ES-I3 (cell line): Measurements from ENCODE around the gene RAMAC.

Experiments
- H3K36me3 ChIP-seq: 2 replicates; pipeline ENCODE4 v1.6.1; 2013; ENCODE audit warnings: mild to moderate bottlenecking, low read length, control low read depth, moderate library complexity; ENCODE audit not compliant: insufficient read depth
- H3K4me1 ChIP-seq: 2 replicates; pipeline ENCODE4 v1.6.1; 2013; ENCODE audit warnings: mild to moderate bottlenecking, control low read depth, low read length; ENCODE audit not compliant: insufficient read depth
- H3K9ac ChIP-seq: 2 replicates; pipeline ENCODE4 v1.6.1; 2013; ENCODE audit warnings: low read depth, mild to moderate bottlenecking, low read length, moderate library complexity
- H3K9me3 ChIP-seq: 2 replicates; pipeline ENCODE4 v1.6.1; 2013; ENCODE audit warnings: mild to moderate bottlenecking, low read length, moderate library complexity; ENCODE audit not compliant: control insufficient read depth, insufficient read depth

RAMAC gene

GRCh38 chr15:82952158-82953081 lies 33.6 kb upstream of the RAMAC start, which contains the start of gene HOMER2:
TSS of gene HOMER2 (minus strand) at chr15:82952720. CDS start at chr15:82952535, 185 bp downstream.
- Histone ChIP-seq H3K9me3 (no peaks in the 10 kb centered on the region), H3K36me3 (no peaks in the 10 kb centered on the region), H3K9ac (peak within 1 kb of the TSS; percentile 60), H3K4me1 (no peaks in the 10 kb centered on the region)

GRCh38 chr15:82958638-82959037 lies 27.4 kb upstream of the RAMAC start:
- Histone ChIP-seq H3K36me3 (no peaks in the 10 kb centered on the region; the same call in 1 of the 2 replicates), H3K9me3 (no peaks in the 10 kb centered on the region), H3K9ac (no peak overlapping the region), H3K4me1 (peaks cover 4% of the 10 kb centered on the region; the same call in 1 of the 2 replicates)

- H3K9ac ChIP-seq: no peak overlapping the region
- H3K36me3 ChIP-seq: no peaks in the 10 kb centered on the region; the same call in 1 of the 2 replicates
- H3K9me3 ChIP-seq: no peaks in the 10 kb centered on the region
- H3K4me1 ChIP-seq: peaks cover 9% of the 10 kb centered on the region; the same call in 1 of the 2 replicates
These were observed 26.6 kb upstream of the RAMAC start for GRCh38 chr15:82959423-82959822.

DNA sequence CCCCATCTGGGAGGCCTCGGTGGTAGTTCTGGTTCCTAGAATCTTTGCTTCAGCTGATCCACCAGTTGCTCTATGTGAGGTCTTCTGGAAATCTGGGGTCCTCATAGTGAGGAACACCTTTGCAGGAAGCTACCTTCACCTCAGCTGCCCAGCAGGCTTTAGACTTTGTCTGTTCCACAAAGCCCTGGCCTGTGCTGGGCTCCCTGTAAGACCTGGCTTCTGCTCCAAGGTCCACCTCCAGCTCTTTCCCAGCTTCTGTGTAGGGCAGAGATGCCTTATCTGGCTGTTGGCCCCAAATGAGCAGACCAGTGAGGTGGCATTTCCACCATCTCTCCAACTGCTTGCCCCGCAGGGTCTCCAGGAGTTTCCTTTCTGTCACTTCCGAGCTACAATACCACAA lies 25.2 kb upstream of the RAMAC start:
- H3K4me1 ChIP-seq: peaks cover 9% of the 10 kb centered on the region; the same call in 1 of the 2 replicates
- no peaks in the 10 kb centered on the region for H3K9me3 ChIP-seq
- no peak overlapping the region for H3K9ac ChIP-seq
- no peaks in the 10 kb centered on the region; the same call in 1 of the 2 replicates for H3K36me3 ChIP-seq

DNA sequence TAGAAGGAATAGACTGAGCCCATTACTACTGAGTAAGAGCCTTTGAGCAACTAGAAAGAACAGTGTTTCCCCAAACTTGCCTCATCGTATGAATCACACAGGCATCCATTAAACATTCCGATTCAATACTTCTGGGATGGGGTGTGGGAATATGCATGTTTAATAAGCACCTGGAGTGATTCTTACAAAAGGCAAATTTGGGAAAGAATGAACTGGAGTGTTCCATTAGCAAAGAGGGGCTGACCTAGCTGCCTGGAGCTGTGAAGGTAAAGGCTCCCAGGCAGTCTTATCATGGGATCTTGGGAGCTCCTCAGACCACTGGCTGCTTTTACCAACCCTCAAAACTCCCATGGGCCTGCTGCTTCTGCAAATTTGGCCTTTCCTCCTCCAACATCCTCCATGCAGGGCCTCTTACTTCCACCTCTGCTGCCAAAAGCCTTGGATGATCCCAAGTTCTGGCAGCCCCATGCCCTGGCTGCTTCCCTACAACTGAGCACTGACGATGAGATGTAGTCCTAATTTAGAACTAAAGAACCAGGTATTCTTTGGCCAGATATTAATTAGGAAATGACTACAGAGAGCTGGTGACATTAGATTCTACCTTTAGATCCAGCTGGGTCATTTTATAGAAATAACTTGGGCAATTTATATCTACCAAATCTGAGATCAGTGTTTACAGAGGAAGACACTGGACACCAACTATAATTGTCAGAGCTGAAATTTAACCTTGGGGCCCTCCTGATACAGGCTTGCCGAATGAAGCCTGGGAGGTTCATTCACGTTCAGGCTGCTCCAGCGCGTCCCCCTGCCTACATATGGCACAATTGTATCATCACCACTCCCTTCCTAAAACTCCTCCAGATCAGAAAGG lies 22.3 kb upstream of the RAMAC start:
- H3K9me3 ChIP-seq: no peaks in the 10 kb centered on the region
- no peak overlapping the region for H3K9ac ChIP-seq
- peaks cover 9% of the 10 kb centered on the region; the same call in 1 of the 2 replicates for H3K4me1 ChIP-seq
- H3K36me3 ChIP-seq: no peaks in the 10 kb centered on the region

DNA sequence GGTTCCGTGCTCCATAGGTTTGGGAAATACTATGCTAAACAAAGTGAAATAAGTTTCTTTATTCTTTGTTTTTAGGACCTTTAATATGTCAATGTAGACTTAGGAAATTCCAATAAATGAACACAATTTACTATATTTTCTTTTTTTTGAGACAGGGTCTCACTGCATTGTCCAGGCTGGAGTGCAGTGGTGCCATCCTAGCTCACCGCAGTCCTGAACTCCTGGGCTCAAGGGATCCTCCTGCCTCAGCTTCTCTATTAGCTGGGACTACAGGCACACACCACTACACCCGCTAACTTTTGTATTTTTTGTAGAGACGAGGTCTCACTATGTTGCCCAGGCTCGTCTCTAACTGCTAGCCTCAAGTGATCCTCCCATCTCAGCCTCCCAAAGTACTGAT lies 21.1 kb upstream of the RAMAC start:
- H3K9ac ChIP-seq: no peak overlapping the region
- peaks cover 9% of the 10 kb centered on the region; the same call in 1 of the 2 replicates for H3K4me1 ChIP-seq
- no peaks in the 10 kb centered on the region for H3K36me3 ChIP-seq
- no peaks in the 10 kb centered on the region for H3K9me3 ChIP-seq

DNA sequence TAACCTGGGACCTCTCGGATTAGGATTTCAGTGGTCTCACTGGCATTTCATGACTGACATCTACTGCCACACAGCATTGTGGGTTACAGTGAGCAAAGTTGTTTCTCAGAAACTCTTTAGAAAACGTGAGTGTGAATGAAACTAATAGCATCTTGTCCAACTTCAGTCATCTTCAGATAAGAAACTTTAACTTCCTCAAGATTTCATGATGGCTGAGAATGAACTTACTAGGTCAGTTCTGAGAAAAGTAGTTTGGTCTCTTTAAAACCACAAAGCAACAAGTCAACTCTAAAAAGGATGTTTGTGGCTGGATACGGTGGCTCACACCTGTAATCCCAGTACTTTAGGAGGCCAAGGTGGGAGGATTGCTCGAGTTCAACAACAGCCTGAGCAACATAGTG lies 19.3 kb upstream of the RAMAC start:
- H3K9ac ChIP-seq: no peak overlapping the region
- H3K36me3 ChIP-seq: no peaks in the 10 kb centered on the region
- H3K9me3 ChIP-seq: no peaks in the 10 kb centered on the region
- peaks cover 9% of the 10 kb centered on the region; the same call in 1 of the 2 replicates for H3K4me1 ChIP-seq

DNA sequence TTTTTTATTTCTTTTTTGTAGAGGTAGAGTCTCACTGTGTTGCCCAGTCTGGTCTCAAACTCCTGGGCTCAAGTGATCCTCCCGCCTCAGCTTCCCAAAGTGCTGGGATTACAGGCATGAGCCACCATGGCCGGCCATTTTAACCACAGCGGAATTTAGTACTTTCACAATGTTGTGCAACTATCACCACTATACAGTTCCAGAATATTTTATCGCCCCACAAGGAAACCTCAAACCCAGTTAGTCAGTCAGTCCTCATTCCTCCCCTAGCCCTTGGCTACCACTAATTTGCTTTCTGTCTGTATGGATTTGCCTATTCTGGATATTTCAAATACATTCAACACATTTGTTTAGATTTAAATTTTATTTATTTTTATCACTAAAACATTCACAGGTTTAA lies 17.9 kb upstream of the RAMAC start:
- no peaks in the 10 kb centered on the region for H3K36me3 ChIP-seq
- 0 out of 2 replicates have a peak, but pooled peaks cover 9% of the 10 kb centered on the region for H3K4me1 ChIP-seq
- no peaks in the 10 kb centered on the region for H3K9me3 ChIP-seq
- no peak overlapping the region for H3K9ac ChIP-seq

DNA sequence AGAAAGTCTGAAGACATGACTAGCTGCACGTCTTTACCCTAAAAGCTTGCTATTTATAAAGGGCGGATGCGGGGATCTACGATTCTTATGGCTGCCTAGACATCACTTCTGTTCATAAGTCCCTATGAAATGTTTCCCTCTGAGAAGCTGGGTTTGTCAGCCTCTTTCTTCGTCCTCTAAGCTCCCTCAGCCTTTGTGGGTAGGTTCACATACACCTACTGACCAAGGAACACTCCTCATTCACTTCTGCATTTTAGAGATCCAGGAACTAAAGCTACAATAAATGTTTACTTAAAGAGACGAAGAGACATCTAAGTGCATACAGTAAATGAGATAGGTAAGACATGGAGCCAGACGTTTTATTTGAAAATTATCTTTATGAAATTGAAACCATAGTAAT lies 16.7 kb upstream of the RAMAC start:
- no peaks in the 10 kb centered on the region for H3K4me1 ChIP-seq
- no peaks in the 10 kb centered on the region for H3K9me3 ChIP-seq
- H3K36me3 ChIP-seq: no peaks in the 10 kb centered on the region
- no peak overlapping the region for H3K9ac ChIP-seq

GRCh38 chr15:82970078-82970686 lies 15.8 kb upstream of the RAMAC start:
- Histone ChIP-seq H3K9me3 (no peaks in the 10 kb centered on the region), H3K36me3 (no peaks in the 10 kb centered on the region), H3K4me1 (no peaks in the 10 kb centered on the region), H3K9ac (no peak overlapping the region)

DNA sequence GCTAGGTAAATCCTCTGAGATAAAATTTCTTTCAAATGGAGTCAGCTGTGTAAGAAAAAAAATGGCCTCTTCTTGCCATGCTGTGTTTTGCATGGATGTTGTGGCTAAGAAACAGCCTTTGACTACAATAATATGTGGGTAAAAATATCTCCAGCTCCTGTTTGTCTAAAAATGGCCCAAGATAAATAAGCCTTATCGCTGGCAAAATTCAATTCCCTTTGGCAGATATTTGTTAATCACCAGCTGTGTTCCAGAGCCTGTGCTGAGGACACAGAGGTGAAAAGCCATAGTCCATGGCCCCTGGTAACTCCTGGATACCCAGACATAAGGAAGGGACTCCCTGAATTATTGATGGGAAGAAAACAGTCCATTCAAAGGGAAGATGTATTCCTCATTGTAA lies 15.3 kb upstream of the RAMAC start:
- Histone ChIP-seq H3K9ac (no peak overlapping the region), H3K36me3 (no peaks in the 10 kb centered on the region), H3K9me3 (no peaks in the 10 kb centered on the region), H3K4me1 (no peaks in the 10 kb centered on the region)

DNA sequence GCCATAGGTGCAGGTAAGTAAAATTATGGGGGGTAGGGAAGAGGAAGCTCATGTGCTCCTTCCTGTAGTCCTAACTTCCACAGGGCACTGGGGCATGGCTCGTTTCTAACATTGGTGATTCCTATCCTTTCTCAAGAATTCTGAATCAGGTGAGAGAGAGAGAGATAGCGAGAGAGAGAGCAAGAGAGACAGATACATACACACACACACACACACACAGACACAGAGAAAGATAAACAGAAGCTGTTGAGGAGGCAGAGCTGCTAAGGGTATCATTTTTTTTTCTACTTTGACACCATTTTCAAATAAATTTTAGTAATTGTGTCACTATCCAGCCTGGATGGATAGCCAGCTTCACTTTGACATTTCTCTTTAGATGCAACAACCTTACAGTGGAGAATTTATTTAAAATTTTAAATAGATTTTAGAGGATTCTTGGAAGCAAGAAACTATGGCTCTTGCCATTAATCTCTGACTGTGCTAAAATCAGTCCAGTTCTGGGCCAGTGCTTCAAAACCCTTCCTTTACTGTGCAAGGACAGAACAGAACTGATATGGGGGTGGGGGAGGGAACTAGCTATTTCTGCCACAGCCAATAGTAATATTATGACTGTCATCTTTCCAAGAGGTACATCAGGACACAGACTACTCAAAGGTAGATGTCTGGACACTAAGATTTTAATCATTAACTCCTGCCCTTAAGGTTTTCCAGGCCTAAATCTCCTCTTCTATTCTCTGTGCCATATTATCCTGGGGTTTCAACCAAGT lies 14.6 kb upstream of the RAMAC start:
- H3K4me1 ChIP-seq: no peaks in the 10 kb centered on the region

DNA sequence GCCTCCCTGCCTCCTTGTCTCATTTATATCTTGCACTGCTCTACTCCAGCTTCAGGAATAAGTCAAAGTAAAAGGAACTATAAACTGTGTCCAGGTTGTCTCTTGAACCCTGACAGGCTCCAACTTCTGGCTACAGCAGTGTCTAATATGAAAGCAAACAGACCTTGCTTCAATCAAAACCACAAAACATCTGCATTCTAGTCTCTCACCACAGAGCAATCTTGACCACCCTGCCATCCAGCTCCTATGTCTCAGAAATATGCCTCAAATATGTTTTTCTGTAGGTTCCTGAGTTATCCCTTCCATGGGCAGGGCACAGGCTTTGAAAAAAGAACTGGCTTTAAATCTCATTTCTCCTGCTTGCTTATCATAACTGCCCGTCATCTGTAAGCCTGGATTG lies 13.0 kb upstream of the RAMAC start:
- no peaks in the 10 kb centered on the region for H3K36me3 ChIP-seq
- H3K4me1 ChIP-seq: no peaks in the 10 kb centered on the region
- H3K9me3 ChIP-seq: no peaks in the 10 kb centered on the region
- no peak overlapping the region for H3K9ac ChIP-seq

More for the DNA sequence above, 14.6 kb upstream of the RAMAC start:
- Histone ChIP-seq H3K36me3 (no peaks in the 10 kb centered on the region), H3K9ac (no peak overlapping the region), H3K9me3 (no peaks in the 10 kb centered on the region)
